ENCODE data around the gene DCAF4.

DNA sequence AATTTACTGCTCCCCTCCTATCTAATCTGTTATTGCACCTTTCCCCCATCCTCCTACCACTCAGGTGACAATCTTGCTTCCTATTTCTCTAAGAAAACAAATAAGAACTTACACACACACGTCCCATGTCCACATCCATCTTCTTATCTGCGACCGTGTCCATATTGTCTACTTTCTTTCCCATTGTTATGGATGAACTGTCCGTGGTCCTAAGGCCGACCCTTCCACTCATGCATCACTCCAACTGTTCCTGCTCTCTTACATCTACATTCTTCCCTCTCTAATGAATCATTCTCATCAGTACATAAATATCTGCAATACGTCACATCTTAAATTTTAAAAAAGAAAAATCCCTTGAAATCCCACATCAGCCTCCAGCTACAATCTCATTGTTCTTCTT lies 70.7 kb downstream of the DCAF4 start:
- TF ChIP-seq JUND (IDR thresholded peaks at IDR 0.05): no peak
- no peak for TF ChIP-seq ELF1 (IDR thresholded peaks at IDR 0.05)
- TF ChIP-seq CTCF (IDR thresholded peaks at IDR 0.05): no peak
- TF ChIP-seq RCOR1 (IDR thresholded peaks at IDR 0.05; ENCODE audit: low read length): no peak
- no peak for TF ChIP-seq NRF1 (IDR thresholded peaks at IDR 0.05; ENCODE audit: low read depth, low read length)
- no peak for TF ChIP-seq POLR2AphosphoS5 (IDR thresholded peaks at IDR 0.05; ENCODE audit: low read depth, low read length)
- no peak for TF ChIP-seq RXRA (IDR thresholded peaks at IDR 0.05; ENCODE audit: borderline replicate concordance, low read depth)
- no peak for TF ChIP-seq TAF1 (IDR thresholded peaks at IDR 0.05; ENCODE audit: borderline replicate concordance, low read depth, low read length)
- TF ChIP-seq RFX5 (IDR thresholded peaks at IDR 0.05; ENCODE audit: low read length): no peak
- TF ChIP-seq CHD2 (IDR thresholded peaks at IDR 0.05; ENCODE audit: low read length, partially characterized antibody): no peak
- TF ChIP-seq ZBTB33 (IDR thresholded peaks at IDR 0.05; ENCODE audit: borderline replicate concordance, low read depth): no peak
- TF ChIP-seq TEAD4 (IDR thresholded peaks at IDR 0.05; ENCODE audit: borderline replicate concordance, insufficient read depth): no peak
- TF ChIP-seq PBX3 (IDR thresholded peaks at IDR 0.05): no peak
